C4-2B (cell line): ENCODE results near the gene EPHB2.

Source experiments
- CTCF ChIP-seq: fragments of 450-650 bp; conservative IDR thresholded peaks from 2 replicates; pipeline ENCODE4 v1.5.1; 2017; ENCODE audit warnings: mild to moderate bottlenecking
- ZFX ChIP-seq: fragments of 450-650 bp; IDR thresholded peaks from 2 replicates; pipeline ENCODE4 v1.6.1; 2017

- no peak for TF ChIP-seq CTCF
- TF ChIP-seq ZFX, result no peak
Observed at GRCh38 chr1:22852144-22852655, 141.6 kb downstream of the EPHB2 start.
